GM10248 (cell line): Measurements from ENCODE around the gene ROBO1.

Experiments used
- CTCF ChIA-PET: fragments of 300-600 bp; sonication (Branson Sonifier 250); formaldehyde crosslinking; extraction: SDS; loops from one replicate; lab custom pipeline; 2021; ENCODE audit warnings: antibody characterized with exemption; lab: Yijun Ruan, JAX
- POLR2A ChIA-PET: fragments of 350-650 bp; sonication (Branson Sonifier 250); formaldehyde crosslinking; extraction: SDS; loops from one replicate; lab custom pipeline; 2020; ENCODE audit warnings: antibody characterized with exemption; lab: Yijun Ruan, JAX
- DNase-seq: peaks from one replicate; pipeline ENCODE4 v3.0.0; 2012; ENCODE audit errors: extremely low spot score
- TF ChIP-seq, protein P1 (sequence below): IDR thresholded peaks from 2 replicates; pipeline ENCODE4 v1.5.1; 2012; ENCODE audit warnings: mild to moderate bottlenecking, low read depth; ENCODE audit errors: extremely low read depth, missing control alignments, control extremely low read depth

The ROBO1 gene

GRCh38 chr3:79297245-79297960, 470.4 kb downstream of the ROBO1 start:
- POLR2A ChIA-PET = no interaction called here
- TF ChIP-seq, protein P1, sequence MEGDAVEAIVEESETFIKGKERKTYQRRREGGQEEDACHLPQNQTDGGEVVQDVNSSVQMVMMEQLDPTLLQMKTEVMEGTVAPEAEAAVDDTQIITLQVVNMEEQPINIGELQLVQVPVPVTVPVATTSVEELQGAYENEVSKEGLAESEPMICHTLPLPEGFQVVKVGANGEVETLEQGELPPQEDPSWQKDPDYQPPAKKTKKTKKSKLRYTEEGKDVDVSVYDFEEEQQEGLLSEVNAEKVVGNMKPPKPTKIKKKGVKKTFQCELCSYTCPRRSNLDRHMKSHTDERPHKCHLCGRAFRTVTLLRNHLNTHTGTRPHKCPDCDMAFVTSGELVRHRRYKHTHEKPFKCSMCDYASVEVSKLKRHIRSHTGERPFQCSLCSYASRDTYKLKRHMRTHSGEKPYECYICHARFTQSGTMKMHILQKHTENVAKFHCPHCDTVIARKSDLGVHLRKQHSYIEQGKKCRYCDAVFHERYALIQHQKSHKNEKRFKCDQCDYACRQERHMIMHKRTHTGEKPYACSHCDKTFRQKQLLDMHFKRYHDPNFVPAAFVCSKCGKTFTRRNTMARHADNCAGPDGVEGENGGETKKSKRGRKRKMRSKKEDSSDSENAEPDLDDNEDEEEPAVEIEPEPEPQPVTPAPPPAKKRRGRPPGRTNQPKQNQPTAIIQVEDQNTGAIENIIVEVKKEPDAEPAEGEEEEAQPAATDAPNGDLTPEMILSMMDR = no peak
- CTCF ChIA-PET = no interaction called here
- DNase-seq = no peak

- POLR2A ChIA-PET = no interaction called here
- CTCF ChIA-PET = no interaction called here
- DNase-seq = no peak
- TF ChIP-seq, protein P1 = no peak
These were observed 480.9 kb downstream of the ROBO1 start for GRCh38 chr3:79286882-79287281.

DNA sequence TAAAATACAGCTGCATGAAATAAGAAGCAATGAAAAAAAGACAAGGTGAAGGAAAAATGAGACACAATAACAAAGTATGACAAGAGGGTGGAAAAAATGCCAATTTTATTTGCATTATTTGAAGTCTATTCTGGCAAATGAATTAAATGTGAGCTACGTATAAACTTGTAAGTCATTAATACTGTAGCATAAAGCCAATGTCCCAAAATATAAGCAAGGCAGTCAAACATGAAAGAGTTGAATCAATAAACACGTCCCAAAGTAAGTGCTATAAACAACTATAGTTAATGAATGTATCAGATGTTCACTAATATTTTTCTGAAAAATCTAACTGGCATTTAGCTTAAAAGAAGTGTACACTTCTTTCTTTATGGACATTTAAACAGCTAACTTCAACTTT, 481.9 kb downstream of the ROBO1 start:
- POLR2A ChIA-PET = no interaction called here
- CTCF ChIA-PET = no interaction called here
- DNase-seq = no peak
- TF ChIP-seq, protein P1 = no peak

- ChIA-PET POLR2A (no interaction called here), CTCF (no interaction called here)
- TF ChIP-seq, protein P1 = no peak
- DNase-seq = no peak
These were observed 482.4 kb downstream of the ROBO1 start for GRCh38 chr3:79285380-79285779.

GRCh38 chr3:79284781-79285180, 483.0 kb downstream of the ROBO1 start:
- TF ChIP-seq, protein P1 = no peak
- POLR2A ChIA-PET = no interaction called here
- CTCF ChIA-PET = no interaction called here
- no peak for DNase-seq

- CTCF ChIA-PET = no interaction called here
- TF ChIP-seq, protein P1 = no peak
- DNase-seq = no peak
- POLR2A ChIA-PET = no interaction called here
These were observed 489.1 kb downstream of the ROBO1 start for GRCh38 chr3:79278681-79279080.
